ENCODE measurements around the gene TMCC1.
A peak's percentile ranks its signal among the peaks of the same experiment; 100 is the strongest.

The TMCC1 gene

DNA sequence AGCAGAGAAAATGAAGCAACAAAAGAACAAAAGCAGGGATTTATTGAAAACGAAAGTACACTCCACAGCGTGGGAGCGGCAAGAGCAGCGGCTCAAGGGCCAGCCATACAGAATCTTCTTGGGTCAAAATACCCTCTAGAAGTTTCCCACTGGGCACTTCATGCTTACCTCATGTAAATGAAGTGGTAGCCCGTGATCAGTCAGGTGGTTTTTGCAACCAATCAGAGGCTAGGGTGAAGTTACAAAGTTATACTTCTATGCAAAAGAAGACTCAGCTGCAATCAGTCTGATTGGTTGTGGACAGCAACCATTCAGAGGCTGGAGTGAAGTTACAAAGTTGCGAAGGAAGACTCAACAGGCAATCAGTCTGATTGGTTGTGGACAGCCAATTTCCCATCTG lies 43.2 kb upstream of the TMCC1 start:
- DNase-seq (ENCODE audit: low spot score), result peak; percentile 13
- ChIA-PET CTCF (no interaction called here), POLR2A (ENCODE audit: low non-redundant PET) (no interaction called here)
- H3K27ac ChIP-seq, result no peak overlapping the region
- TF ChIP-seq, protein P1, sequence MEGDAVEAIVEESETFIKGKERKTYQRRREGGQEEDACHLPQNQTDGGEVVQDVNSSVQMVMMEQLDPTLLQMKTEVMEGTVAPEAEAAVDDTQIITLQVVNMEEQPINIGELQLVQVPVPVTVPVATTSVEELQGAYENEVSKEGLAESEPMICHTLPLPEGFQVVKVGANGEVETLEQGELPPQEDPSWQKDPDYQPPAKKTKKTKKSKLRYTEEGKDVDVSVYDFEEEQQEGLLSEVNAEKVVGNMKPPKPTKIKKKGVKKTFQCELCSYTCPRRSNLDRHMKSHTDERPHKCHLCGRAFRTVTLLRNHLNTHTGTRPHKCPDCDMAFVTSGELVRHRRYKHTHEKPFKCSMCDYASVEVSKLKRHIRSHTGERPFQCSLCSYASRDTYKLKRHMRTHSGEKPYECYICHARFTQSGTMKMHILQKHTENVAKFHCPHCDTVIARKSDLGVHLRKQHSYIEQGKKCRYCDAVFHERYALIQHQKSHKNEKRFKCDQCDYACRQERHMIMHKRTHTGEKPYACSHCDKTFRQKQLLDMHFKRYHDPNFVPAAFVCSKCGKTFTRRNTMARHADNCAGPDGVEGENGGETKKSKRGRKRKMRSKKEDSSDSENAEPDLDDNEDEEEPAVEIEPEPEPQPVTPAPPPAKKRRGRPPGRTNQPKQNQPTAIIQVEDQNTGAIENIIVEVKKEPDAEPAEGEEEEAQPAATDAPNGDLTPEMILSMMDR (conservative IDR thresholded peaks at IDR 0.05; ENCODE audit: low read depth), result no peak

GRCh38 chr3:129934234-129935123 lies 41.0 kb upstream of the TMCC1 start:
- ChIA-PET CTCF (interaction anchor here (0.6 to 1.3 kb wide), 8 partner anchors 11 to 444 kb away, joined by 3 to 5 read pairs (median 4); no protein-coding TSS in a partner anchor), POLR2A (ENCODE audit: low non-redundant PET) (no interaction called here)
- DNase-seq (ENCODE audit: low spot score), result peak; percentile 56
- H3K27ac ChIP-seq, result no peak overlapping the region
- TF ChIP-seq, protein P1 (conservative IDR thresholded peaks at IDR 0.05; ENCODE audit: low read depth), result peak; percentile 85

GRCh38 chr3:129933471-129933870 lies 40.0 kb upstream of the TMCC1 start:
- CTCF ChIA-PET, result interaction anchor here (1.1 to 1.3 kb wide), 2 partner anchors 90 to 443 kb away, joined by 5 read pairs; no protein-coding TSS in a partner anchor

DNA sequence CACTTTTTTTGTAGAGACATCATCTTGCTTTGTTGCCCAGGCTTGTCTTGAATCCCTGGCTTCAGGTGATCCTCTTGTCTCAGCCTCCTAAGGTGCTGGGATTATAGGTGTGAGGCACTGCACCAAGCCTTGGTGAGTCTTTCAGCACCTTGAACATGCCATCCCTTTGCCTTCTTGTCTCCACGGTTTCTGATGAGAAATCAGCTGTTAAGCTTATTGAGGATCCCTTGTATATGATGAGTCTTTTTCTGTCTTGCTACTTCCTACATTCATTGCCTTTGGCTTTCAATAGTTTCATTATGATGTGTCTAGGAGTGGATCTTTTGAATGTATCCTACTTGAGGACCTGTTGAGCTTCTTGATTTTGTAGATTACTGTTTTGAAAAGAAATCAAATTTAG lies 35.9 kb upstream of the TMCC1 start:
- TF ChIP-seq, protein P1 (conservative IDR thresholded peaks at IDR 0.05; ENCODE audit: low read depth), result no peak
- ChIA-PET CTCF (no interaction called here), POLR2A (ENCODE audit: low non-redundant PET) (no interaction called here)
- no peak for DNase-seq (ENCODE audit: low spot score)
- no peak overlapping the region for H3K27ac ChIP-seq

More at GRCh38 chr3:129933471-129933870, 40.0 kb upstream of the TMCC1 start:
- H3K27ac ChIP-seq, result no peak overlapping the region
- POLR2A ChIA-PET (ENCODE audit: low non-redundant PET), result no interaction called here
- DNase-seq (ENCODE audit: low spot score), result no peak
- TF ChIP-seq, protein P1 (conservative IDR thresholded peaks at IDR 0.05; ENCODE audit: low read depth), result no peak

GRCh38 chr3:129927072-129927471 lies 33.6 kb upstream of the TMCC1 start:
- DNase-seq (ENCODE audit: low spot score), result no peak
- TF ChIP-seq, protein P1 (conservative IDR thresholded peaks at IDR 0.05; ENCODE audit: low read depth), result no peak
- CTCF ChIA-PET, result interaction anchor here (0.5 kb wide), 1 partner anchor 1286 kb away, joined by 6 read pairs; no protein-coding TSS in a partner anchor
- POLR2A ChIA-PET (ENCODE audit: low non-redundant PET), result no interaction called here
- no peak overlapping the region for H3K27ac ChIP-seq

DNA sequence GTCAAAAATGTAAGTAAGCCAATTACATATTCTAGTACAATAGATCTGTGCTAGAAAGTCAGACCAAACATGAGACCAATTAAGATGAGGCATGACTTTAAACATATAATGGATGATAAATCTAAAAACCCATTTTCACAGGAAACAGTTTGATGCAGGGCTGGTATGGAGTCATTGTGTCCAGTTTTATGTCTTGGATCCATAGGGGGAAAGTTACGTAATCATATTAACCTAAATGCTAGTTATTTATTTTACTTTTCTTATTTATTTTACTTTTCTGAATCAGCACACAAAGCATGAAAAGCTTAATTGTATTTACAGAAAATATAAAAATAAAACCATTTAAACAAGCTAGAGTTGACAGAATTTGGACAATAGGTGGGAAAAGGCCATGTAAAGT lies 26.3 kb upstream of the TMCC1 start:
- CTCF ChIA-PET, result no interaction called here
- no peak overlapping the region for H3K27ac ChIP-seq
- POLR2A ChIA-PET (ENCODE audit: low non-redundant PET), result no interaction called here
- TF ChIP-seq, protein P1 (conservative IDR thresholded peaks at IDR 0.05; ENCODE audit: low read depth), result no peak
- DNase-seq (ENCODE audit: low spot score), result no peak

Measured in RWPE1 (cell line).